Ramos (cell line): ENCODE measurements around the gene ITPR2.

Experiments
- in situ Hi-C: fragments of 300-500 bp; cut with MboI; formaldehyde crosslinking; loops from one replicate; pipeline ENCODE4 v1.14.3; 2022; ENCODE audit warnings: low sequenced_read_pairs; ENCODE audit not compliant: unreplicated experiment

The ITPR2 gene

DNA sequence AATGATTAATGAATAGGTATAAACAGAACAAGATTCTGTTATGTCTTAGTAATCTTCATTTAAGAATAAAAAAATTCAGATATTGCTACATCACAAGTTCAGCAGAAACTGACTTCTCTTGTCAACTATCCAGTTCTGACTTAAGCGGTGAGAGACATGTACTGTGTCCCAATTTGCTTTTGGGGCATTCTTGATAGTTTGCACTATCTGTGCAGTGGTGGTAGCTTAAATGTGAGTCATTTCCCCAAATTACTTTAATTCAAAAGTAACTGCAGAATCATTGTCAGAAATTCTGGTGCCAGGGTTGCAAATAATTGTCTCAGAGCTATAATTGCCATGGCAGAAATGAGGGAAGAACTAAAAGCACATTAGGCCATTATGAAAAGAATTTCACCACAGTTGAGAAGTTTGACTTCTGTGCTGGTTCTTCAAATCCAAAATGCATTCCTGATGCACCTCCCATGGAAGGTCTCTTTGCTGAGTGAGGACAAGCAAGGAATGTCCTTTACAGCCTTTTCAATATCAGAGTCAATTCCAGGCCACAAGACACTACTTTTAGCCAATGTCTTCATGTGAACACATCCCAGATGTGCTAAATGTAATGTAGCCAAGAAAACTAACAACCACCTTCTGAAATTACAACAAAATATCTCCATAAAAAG, 332.9 kb downstream of the ITPR2 start:
- in situ Hi-C loops: no loop called here

DNA sequence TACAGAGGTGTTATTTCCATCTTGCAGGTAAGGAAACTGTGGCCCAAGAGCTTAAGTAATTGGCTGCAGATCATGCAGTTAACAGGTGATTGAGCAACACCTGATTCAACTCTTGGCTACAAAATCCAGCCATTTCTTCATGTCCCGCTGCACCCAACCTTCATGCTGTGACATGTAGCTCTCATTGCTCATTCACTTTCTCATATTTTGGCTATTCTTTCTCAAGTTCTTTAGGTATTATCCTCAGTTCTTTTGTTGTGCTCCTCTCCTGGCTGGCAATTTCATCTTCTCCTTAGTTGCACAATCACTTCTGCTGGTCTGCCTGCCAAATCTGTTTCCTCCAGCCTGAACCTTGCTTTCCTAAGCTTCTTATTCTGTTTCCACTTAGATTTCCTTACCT, 336.8 kb downstream of the ITPR2 start:
- in situ Hi-C loops: no loop called here

DNA sequence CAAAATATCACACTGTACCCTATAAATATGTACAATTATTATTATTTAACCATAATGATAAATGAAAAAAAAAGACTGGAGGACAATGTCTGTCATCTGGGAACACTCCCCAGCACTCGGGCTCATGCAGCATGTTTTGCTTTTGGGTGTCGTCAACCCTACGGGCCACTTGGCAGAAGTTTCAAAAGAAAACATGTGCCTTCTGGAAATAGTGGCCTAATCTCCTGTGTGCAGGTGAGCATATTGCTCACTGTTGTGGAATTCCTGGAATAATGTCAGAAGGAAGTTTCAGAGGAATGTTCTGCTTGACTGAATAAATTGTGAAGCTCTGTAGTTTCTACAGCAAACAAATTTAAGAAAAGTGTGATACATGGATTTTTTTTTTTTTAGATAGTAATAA, 339.3 kb downstream of the ITPR2 start:
- in situ Hi-C loops: no loop called here

DNA sequence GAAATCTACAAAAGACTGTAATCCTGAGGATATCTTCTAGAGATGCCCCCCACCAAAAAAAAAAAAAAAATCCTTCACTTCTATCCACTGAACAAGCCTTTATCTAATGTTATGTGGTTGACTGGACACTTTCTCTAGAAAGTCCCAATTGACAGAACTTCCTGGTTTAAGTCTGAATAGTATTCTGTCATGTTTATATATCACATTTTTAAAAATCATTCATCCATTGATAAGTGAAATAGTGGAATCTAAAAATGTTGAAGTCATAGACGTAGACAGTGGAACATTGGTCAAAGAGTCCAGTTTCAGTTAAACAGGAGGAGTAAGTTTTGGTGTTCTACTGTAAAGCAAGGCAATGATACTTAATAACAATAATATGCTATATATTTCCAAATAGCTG, 340.6 kb downstream of the ITPR2 start:
- in situ Hi-C loops: no loop called here

DNA sequence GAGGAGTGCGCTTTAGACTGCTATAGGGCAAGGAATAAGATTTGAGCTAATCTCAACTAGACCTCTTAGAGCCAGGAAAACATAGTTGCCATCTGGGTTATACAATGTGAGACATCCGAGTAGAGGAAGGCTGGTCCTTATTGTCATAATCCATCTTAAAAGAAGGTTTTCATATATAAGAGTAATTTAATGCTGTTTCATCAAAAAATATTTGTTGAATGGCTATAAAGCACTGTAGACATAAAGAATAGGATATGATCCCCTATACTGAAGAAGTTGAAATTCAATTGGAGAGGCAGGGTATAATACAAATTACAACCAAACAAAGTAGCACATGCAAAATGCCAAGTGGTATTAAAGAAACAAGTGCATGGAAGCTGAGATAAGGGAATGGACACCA, 343.1 kb downstream of the ITPR2 start:
- in situ Hi-C loops: no loop called here

DNA sequence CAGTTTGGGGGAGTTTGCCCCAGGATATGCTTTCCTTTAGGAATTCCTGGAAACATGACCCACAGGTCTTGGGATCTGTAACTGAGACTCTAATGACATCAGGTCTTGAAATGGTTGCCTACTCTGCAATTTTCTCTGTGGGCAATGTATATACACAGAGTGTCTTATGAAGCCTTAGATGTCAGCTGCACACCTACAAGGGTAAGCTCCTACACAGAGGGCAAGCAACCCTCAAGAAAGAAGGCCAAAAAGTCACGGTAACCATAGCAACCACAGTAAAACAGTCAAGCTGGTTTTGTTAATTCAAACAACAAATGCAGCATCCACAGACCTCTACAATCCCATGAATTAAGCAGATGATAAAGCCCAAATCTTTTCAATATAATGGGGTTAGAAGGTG, 344.6 kb downstream of the ITPR2 start:
- in situ Hi-C loops: no loop called here

DNA sequence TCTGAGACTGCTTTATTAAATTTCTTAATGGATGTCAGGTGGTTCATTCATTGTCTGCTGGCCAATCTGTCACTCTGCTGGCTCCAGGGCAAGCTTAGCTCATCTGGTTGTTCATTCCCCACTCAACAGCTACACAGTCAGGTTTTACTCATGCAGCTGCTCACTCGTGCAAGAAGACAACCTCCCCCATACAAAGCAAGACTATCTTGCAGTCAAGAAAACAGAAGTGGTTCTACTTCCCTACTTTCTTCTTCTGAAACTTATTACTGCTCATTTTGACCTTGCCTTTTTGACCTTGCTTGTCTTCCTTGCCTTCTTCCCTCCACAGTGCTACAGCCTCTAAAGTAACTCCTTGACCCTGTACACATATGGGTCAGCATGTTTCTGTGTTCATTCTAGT, 359.7 kb downstream of the ITPR2 start:
- in situ Hi-C loops: no loop called here

DNA sequence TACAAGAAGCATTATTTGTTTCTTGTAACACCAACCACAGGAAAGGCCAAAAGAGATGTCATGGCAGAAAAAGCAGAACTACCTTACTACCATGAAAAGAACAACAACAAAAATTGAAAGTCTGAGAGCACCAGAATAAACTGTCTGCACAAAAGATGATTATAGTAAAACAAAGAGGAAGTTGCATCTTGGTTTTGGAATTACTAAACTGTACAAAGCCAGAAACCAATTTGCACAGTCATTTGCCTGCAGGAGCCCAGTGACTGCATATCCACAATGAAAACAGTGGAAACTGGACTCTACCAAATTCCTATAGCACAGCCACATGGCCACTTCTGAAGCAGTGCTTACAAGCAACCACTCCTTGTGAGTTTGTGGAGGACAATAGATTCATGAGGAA, 361.4 kb downstream of the ITPR2 start:
- in situ Hi-C loops: no loop called here

DNA sequence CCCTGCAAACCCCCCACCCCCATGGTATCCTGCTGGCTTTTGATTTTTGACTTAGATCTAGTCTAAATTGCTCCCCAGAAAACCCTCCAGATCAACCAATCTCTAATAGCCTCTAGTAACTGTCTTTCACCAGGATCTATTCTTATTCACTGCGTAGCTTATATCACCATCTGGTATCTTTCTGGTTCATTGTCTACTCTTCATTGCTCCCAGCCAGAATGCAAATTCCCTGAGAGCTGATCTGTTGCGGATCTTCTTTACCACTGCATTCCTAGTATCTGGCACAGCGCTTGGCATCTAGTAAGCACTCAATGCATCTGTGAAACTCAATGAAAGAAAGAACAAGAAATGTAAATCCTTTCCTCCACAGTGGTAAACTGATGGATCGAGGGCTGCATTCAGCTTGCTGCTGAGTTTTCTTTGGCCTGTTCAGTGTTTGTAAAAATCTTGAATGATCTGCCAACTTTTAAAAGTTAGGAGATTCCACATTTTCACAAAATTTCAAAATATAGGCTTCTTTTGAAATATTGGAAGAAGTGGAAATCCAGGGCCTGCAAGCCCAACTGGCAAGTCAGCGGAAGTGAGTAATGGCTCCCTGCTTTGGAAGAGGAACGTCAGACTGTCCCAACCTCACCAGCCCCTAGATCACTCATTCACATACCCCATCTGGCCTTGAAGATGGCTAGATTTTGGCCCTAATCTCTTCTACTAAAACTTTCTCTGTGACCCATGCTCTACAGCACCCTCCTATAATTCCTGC, 363.4 kb downstream of the ITPR2 start:
- in situ Hi-C loops: no loop called here

DNA sequence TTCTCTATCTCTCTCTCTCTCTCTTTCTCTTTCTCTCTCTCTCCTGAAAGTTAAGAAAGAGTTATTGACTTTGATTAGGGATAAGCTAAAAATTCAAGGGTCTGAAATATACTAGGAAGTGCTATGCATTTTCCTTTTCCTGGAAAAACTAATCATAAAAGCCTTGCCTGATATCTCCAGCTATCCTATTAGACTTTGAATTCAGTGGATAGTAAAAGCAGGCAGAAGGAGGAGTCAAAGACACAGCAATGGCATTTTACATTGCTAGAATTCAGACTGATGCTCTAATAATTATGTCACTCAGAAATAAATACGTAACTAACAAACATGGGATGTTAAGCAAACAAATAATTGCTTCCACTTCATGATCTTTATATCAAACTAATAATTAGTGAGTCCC, 365.6 kb downstream of the ITPR2 start:
- in situ Hi-C loops: no loop called here

DNA sequence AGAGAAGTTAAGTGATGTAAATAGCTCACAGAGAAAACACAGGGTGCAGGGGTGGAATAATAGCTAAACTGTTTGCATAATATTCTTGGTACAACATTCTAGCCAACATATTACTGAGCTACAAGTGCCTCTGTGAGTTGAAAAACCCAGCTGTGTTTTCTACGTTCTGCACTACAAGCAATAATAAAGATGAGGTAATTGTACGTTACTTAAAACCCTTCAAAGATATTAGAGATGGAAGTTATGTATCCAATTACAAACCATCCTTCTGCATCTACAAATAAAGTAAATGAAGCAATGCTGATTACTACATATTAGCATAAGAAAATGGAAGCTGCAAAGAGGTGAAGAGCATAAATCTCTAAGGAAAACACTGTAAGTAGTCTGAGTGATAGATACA, 366.3 kb downstream of the ITPR2 start:
- in situ Hi-C loops: no loop called here

DNA sequence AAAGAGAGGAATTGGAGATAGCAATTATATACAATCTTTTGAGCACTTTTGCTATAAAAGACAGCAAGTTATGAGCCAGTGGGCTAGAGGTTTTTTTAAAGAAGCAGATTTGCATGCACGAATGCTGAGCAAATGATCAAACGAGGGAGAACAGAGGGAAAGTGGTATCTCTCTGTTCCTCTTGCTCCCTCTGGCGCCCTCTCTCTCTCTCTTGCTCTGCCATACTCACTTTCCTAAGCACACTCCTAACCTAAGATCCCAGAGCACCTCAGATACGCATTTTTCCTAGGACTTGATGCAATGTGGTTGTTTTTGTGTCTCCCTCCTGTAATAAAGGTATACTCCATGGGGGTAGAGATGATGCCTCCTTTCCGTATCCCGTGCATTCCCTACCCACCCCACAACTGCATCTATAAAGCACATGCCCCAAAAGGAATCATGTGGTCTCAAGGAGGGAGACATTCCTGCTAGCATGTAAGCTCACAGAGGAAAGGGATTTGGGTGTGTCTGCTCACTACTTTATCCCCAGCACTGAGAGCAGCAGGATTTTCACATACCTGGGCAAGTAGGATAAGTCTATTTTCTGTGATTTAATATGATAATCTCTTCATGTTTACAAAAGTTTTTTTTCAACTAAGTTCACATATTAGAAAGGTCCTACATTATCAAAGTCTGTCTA, 367.4 kb downstream of the ITPR2 start:
- in situ Hi-C loops: no loop called here

DNA sequence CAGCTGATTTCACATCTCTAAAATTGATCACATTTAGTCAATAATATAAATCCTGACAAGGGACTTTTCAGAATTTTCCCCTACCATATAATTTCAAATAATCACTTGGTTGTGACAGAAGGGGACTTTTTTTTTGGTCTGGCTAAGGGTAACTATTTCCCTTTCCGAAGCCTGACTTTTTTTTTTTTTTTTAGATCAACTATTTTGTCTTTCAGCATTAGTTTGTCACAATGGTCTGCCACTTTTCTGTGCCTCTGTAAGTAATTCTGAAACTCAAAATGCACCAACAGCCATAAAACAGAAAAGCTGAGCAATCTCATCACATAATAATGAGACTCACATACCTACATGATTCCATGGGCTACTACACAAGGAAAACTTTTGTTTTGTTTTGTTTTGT, 371.2 kb downstream of the ITPR2 start:
- in situ Hi-C loops: no loop called here

DNA sequence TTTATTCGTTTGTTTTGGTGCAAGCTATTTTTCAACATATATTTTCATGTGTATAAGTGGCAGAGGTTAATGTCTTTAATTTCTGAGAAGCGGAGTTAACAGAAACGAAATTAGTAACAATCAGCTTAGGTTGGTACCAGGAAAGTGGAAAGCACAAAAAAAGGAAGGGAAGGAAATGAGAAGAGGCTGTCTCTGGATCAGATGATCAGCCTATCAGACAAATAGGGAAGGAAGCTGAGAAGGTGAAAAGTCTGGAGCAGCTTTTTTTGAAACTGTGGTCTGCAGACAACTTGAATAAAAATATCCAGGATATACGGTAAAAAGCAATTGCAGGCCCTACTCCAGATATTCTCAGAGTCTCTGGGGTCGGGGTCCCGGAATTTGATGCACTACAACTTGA, 372.6 kb downstream of the ITPR2 start:
- in situ Hi-C loops: no loop called here

DNA sequence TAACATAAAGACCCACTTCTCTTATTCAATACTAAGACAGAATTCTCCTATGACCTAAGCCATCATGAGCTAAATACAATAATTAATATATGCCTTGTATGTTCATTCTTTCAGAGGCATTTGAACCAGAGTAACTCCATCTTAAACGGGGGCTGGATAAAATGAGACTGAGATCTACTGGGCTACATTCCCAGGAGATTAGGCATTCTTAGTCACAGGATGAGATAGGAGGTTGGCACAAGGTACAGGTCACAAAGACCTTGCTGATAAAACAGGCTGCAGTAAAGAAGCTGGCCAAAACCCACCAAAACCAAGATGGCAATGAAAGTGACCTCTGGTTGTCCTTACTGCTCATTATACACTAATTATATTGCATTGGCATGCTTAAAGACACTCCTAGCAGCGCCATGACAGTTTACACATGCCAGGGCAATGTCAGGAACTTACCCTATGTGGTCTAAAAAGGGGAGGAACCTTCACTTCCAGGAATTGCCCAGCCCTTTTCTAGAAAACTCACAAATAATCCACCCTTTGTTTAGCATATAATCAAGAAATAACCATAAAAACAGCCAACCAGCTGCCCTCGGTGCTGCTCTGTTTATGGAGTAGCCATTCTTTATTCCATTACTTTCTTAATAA, 376.9 kb downstream of the ITPR2 start:
- in situ Hi-C loops: no loop called here

DNA sequence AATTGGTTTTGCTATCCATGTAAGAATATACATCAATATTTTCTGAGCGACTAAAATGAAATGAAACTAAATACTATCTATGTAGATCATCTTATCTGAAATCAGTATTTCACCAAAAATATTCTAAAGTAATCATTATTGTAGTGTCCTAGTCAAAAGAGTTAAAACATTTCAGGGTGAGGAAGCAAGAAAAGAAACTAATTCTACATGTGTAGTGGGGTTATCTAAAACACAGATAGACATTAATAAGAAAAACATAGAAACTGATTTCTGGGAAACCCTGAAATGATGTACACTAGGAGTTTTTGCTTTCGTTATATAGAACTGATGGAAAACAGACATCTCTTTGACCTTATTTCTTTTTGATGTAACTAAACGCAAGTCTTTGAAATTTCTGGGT, 379.7 kb downstream of the ITPR2 start:
- in situ Hi-C loops: no loop called here

DNA sequence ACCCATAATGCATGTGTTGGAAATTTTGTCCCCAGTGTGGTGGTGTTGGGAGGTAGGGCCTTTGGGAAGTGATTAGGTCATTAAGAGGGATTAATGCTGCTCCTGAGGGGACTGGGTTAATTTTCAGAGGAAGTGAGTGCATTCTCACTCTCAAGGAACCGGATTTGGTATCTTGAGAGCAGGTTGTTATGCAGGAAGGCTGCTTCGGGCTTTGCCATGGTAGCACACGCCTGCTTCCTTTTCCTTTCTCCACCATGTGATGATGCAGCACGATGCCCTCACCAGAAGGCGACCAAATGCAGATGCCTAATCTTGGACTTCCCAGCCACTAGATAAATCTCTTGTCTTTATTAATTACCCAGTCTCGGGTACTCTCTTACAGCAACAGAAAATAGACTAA, 380.5 kb downstream of the ITPR2 start:
- in situ Hi-C loops: no loop called here

DNA sequence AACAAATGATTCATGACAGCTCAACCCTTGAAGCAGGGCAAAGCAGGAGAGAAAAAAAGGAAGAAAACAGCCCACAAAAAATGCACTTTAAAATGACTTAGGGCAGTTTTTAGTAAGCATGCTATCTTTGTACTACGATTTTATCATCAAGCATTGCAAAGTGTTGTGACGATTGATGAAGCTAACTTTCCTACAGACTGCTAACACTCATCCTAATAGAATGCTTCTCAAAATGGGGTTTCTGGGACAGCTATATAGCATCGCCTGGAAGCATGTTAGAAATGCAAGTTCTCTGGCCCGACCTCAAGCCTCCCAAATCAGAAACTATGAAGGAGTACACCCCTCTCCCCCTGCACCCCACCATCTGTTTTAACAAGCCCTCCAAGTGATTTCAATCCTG, 381.2 kb downstream of the ITPR2 start:
- in situ Hi-C loops: no loop called here

DNA sequence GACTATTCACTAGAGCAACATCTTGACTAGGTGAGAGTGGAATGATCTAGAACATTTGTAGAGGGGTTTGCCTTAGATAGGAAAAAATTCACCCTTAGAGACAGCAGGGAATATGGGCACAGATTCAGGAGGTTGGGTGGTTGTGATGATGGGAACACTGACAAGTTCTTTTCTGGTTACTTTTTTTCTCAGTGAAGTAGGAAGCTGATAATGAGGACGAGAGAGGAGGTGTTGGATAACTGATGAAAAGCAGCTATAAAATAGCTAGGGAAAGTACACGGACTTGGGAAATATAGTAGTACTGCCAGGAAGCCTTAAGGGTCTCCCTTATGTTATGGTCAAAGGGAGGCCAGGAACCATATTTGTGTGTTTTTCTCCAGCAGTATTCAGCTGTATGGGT, 387.1 kb downstream of the ITPR2 start:
- in situ Hi-C loops: no loop called here

DNA sequence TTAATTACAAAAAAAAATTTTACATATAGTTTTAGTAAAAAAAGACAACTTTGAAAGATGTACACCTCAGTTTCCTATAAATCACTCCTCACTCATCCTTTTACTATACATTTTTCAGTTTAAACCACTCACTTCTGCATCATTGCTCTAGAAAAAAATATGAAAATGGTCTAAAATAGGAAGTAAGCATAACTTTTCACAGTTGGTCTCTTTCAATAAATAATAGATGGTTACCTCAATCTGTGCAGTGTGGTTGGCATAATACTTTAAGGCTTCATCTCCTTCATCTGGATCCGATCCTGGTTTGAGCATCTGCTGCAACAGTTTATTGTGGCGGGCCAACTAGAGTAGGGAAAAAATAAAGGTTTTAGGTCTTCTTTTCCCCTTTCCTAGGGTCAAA, 389.7 kb downstream of the ITPR2 start:
- in situ Hi-C loops: no loop called here

DNA sequence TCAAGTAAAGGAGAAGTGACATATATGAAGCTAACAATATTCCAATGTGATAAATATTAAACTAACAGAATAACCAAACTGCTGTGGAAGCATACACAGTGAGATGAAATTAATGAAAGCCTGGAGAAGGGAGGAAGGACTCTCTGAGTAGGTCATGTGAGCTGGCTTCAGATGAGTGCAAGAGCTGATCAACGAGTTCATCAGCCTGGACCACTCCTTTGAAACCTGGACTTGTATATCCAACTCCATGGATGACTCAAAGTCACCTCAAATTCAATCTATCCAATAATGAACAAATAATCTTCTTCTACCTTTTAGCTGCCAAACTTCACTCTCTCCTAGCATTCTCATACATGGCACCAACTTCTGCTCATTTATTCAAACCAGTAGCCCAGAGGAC, 391.6 kb downstream of the ITPR2 start:
- in situ Hi-C loops: no loop called here
